ENCODE data around the gene KCND2. TPM values are rescaled to one million over a fixed set of nuclear protein-coding genes. Genes with fewer than 3 reads are reported as not detected.

The KCND2 gene
- polyA plus RNA-seq, 1 of the 3 experiments (the other 2 are of a cell fraction): not detected

DNA sequence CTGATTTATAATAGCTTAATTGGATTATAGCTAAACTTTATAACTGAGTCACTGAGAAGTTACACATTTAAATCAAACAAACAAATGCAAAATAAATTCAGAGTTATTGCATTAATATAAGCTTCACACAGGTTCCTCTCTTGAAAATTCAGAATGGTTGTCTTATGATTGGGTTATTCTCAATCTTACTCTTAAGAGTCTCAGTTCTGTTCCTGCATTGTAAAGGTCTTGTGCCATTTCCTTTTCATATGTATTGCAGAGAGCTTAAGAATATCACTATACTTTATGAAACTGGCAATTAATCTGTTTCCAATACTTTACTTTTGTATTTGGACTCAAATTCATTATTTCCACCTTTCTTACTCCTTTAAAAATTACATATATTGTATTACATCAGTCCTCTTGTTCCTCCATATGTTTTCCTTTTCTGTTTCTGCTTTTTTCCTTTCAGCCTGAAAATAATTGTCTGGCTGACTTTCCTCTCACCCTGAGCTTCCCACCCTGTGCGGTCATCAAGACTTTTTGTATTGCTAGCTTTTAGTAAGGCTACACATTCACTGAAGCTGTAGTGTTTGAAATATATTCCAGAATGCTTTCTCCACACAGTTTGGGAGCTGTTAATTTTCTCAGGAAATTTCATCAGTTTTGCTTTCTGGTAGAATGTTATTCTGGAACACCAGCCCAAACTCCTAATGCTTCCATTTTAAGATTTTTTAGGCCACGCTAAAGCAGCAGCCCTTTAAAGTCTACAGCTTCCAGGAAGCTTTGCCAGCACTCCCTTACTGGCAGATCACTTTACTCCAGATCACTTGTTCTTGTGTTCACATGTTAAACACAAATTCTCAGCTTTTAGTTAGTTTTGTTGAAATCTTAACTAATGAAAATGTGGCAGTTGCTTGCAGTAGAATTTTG lies 139.4 kb downstream of the KCND2 start:
- Histone ChIP-seq H3K27me3 (ENCODE audit: insufficient read depth) (no peaks in the 10 kb centered on the region), H2AFZ (ENCODE audit: low read depth) (no peak overlapping the region), H3K9ac (no peak overlapping the region), H3K79me2 (ENCODE audit: insufficient read depth) (no peaks in the 10 kb centered on the region), H3K4me3 (ENCODE audit: low read depth in 2 of 2, low read length in 1 of 2) (no peak overlapping the region), H3F3A (replicated peaks; ENCODE audit: insufficient read depth) (no peaks in the 10 kb centered on the region), H4K20me1 (ENCODE audit: insufficient read depth) (no peaks in the 10 kb centered on the region), H3K9me3 (no peaks in the 10 kb centered on the region), H3K36me3 (replicated peaks in 1 of 2; ENCODE audit: control insufficient read depth in 1 of 2, insufficient read depth in 2 of 2, low read length in 1 of 2) (no peaks in the 10 kb centered on the region), H3K4me1 (ENCODE audit: control insufficient read depth in 1 of 2, insufficient read depth in 2 of 2, low read depth in 1 of 2, low read length in 1 of 2) (no peaks in the 10 kb centered on the region), H3K9me2 (no peaks in the 10 kb centered on the region), H3K4me2 (no peak overlapping the region), H3K27ac (ENCODE audit: low read depth in 2 of 2, low read length in 1 of 2) (no peak overlapping the region)
- TF ChIP-seq SMC3 (IDR thresholded peaks at IDR 0.05; ENCODE audit: low read depth, low read length) (no peak), GABPA (IDR thresholded peaks at IDR 0.05; ENCODE audit: low read depth) (no peak), FOSL2 (IDR thresholded peaks at IDR 0.05; ENCODE audit: borderline replicate concordance, low read depth) (no peak), NRF1 (IDR thresholded peaks at IDR 0.05; ENCODE audit: low read depth, low read length) (no peak), TAF1 (IDR thresholded peaks at IDR 0.05; ENCODE audit: borderline replicate concordance, low read depth, low read length) (no peak)
- TF ChIP-seq, protein P1, sequence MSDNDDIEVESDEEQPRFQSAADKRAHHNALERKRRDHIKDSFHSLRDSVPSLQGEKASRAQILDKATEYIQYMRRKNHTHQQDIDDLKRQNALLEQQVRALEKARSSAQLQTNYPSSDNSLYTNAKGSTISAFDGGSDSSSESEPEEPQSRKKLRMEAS (IDR thresholded peaks at IDR 0.05; ENCODE audit: low read depth): no peak
- WGBS (ENCODE audit: low lambda C conversion rate): 1% methylated on average over 2 of the region's 2 CpGs
- POLR2A ChIA-PET: no interaction called here
- CTCF ChIA-PET: interaction anchor here (1.3 kb wide), 1 partner anchor 313 kb away, joined by 3 read pairs; no protein-coding TSS in a partner anchor
- DNase-seq: no peak

DNA sequence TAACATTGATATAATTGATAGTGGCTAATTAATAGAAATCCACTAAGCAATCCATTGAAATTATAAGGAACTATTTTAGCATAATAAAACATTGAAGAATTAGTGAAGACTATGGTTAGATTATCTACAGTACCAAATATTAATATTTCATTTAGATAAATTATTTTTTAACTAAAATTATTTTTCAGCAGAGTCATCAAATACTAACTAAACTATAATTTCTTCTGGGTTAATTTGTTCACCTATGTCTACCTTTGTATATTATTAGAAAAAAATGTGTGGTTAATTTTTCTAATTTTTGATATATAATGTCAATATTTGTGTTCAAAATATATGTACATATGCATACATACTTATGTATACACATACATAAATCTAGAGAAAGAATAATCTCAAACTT lies 140.2 kb downstream of the KCND2 start:
- Histone ChIP-seq H3K9me3 (no peaks in the 10 kb centered on the region), H3K9me2 (no peaks in the 10 kb centered on the region), H3K4me2 (no peak overlapping the region), H3K36me3 (replicated peaks in 1 of 2; ENCODE audit: control insufficient read depth in 1 of 2, insufficient read depth in 2 of 2, low read length in 1 of 2) (no peaks in the 10 kb centered on the region), H3K79me2 (ENCODE audit: insufficient read depth) (no peaks in the 10 kb centered on the region), H4K20me1 (ENCODE audit: insufficient read depth) (no peaks in the 10 kb centered on the region), H3K27me3 (ENCODE audit: insufficient read depth) (no peaks in the 10 kb centered on the region), H3K4me1 (ENCODE audit: control insufficient read depth in 1 of 2, insufficient read depth in 2 of 2, low read depth in 1 of 2, low read length in 1 of 2) (no peaks in the 10 kb centered on the region), H3F3A (replicated peaks; ENCODE audit: insufficient read depth) (no peaks in the 10 kb centered on the region), H3K4me3 (ENCODE audit: low read depth in 2 of 2, low read length in 1 of 2) (no peak overlapping the region), H2AFZ (ENCODE audit: low read depth) (no peak overlapping the region), H3K27ac (ENCODE audit: low read depth in 2 of 2, low read length in 1 of 2) (no peak overlapping the region), H3K9ac (no peak overlapping the region)
- TF ChIP-seq NRF1 (IDR thresholded peaks at IDR 0.05; ENCODE audit: low read depth, low read length) (no peak), TEAD4 (IDR thresholded peaks at IDR 0.05; ENCODE audit: borderline replicate concordance, insufficient read depth) (no peak), RXRA (IDR thresholded peaks at IDR 0.05; ENCODE audit: borderline replicate concordance, low read depth) (no peak), YY1 (IDR thresholded peaks at IDR 0.05; ENCODE audit: low read depth) (no peak)
- TF ChIP-seq, protein P1 (IDR thresholded peaks at IDR 0.05; ENCODE audit: low read depth): no peak
- ChIA-PET CTCF (interaction anchor here (1.3 kb wide), 1 partner anchor 312 kb away, joined by 3 read pairs; no protein-coding TSS in a partner anchor), POLR2A (no interaction called here)
- DNase-seq: no peak
